HG02798 (cell line): Measurements from ENCODE around the gene ZNF641.

ENCODE experiments used
- ATAC-seq: cut with Tn5 transposase; IDR thresholded peaks from one replicate; pipeline ENCODE4 v1.9.1; 2021; ENCODE audit warnings: mild to moderate bottlenecking; ENCODE audit not compliant: unreplicated experiment, poor library complexity

Gene ZNF641

DNA sequence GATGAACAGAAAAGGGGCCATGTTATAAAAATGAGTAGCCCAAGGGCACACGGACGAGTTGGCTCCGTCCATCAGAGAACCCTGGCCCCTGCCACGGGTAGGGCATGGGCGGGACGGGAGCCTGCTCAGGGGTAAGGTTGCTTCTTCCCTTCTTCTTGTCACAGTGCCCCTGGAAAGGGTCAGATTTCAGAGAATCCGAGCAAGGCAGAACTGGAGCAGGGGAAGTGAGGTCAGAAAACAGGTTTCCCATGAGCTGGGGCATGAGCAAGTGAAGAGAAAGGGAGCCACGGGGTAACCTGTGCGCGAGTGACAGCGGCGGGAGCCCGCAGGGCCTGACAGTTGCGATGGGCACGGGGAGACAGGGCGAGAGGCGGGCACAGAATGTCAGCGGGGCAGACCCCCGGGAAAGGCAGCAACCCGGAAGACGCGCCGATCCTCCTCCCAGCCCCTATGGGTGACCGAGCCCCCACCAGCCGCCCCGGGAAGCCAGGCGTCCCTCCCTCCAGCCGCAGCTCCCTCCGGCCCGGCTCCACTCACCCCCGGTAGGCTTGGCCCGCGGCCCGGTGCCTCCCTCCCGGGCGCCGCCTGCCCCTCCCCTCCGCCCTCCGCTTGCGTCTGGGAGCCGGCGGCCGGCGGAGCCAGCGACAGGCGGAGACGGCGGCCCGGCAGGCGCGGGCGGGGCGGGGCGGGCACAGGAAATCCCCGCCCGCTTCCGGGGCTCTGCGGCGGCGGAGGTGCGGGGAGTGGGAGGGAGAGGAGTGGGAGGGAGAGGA is at the start of gene ZNF641:
ZNF641 (minus strand) TSS at position 671 of the 773 bp plus-strand sequence. CDS start 2,829 bp downstream, outside the sequence.
- ATAC-seq = peak; percentile 91

DNA sequence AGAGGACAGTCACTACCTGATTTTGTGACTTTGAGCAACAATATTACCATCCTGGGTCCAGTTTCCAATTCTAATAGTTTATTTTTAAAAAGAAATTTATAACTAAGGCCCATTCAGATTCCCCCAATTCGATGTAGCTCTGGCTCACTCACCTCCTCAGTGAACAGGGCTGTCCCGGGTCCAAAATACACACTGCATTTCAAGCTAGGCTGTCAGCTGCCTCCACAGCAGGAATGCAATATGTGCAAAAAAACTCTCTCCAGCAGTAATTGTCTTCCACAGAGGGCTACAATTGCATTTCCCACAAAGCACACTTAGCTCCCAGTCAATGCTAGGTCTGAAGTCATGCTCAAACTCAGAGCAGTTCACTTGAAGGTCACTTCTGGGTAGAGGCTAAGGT is 39.3 kb upstream of the ZNF641 start:
- no peak for ATAC-seq

DNA sequence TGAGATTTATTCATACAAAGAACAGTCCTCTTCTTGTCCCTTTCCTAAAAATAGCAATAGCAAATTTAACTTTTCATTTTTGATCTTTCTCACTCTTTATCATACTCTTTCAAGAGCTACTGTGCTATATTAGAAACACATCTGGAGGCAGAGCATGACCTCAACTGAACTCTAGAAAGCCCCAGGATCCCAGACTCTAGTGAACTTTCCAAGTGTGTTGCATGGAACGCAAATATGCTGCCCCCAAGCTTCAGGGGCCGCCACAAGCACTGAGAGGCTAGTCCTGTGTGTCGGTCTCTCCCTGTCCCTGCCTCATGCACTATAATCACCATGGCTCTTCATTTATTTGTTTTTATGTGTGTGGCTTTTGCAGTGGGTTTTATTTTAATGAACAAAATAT is 38.7 kb upstream of the ZNF641 start:
- ATAC-seq = no peak

DNA sequence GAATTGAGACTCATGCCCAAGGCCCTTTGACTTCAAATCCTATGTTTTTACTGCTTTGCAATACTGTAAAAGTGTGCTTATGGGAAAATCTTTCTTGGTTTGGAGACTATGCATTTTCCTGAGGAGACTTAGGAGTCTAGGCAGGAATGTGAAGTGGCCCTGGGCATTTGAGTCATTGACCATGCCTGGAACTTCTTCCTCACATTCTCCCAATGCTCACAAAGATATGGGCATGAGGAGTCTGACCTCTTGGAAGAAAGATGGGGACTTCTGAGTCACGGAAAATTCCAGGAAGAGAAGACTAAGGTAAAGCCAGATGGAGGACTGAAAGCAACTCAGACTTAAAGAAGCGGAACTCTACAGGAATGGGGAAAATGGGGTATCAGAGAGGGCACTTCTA is 38.2 kb upstream of the ZNF641 start:
- ATAC-seq = no peak

DNA sequence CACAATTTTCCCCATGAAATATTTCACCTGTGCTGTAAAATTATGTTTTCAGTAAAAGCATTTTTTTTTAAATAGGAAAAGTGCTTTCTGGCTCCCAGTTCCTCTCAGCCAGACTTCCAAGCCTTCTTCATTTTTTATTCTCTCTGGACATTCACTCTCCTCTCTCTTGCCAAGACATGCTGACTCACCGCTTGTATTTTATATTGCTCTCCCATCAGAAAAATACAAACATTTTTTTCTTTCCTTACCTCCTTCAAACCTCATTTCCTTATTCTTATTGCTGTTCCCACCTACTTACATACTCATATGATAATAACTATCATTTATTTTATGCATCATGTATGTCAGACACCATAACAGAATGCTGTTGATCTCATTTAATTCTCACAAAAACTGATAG is 37.7 kb upstream of the ZNF641 start:
- no peak for ATAC-seq

DNA sequence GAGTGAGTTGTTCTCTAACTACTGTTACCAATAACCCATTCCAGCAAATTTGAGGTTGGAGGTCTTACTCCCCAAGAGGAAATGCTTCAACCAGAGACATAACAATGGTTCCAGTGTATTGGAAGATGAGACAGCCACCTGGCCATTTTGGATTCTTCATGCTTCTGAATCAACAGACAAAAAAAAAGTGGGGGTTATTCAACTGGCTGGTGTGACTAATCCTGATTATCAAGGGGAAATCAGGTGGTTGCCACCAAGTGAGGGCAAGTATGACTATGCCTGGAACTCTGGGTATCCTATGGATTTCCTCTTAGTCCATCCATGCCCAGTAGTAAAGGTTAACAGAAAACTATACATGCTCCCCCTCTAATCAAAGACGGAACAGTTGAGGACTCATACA is 29.9 kb upstream of the ZNF641 start:
- no peak for ATAC-seq

DNA sequence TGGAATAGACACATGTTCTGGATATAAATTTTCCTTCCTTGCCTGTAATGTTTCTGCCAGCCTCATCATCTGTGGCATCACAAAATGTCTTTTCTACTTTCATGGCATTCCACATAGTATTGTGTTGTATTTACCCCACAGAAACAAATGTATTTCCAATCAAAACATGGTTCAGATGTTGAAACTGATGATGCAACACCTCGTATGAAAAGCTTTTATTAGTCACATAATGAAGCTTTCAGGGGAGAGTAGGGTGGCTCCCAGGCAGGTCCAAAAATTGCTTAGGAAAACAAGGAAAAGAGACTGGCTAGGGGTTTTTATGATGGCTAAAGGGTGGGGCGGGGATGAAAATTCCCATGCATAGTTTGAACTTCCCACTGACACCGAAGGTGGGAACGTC is 29.1 kb upstream of the ZNF641 start:
- no peak for ATAC-seq

DNA sequence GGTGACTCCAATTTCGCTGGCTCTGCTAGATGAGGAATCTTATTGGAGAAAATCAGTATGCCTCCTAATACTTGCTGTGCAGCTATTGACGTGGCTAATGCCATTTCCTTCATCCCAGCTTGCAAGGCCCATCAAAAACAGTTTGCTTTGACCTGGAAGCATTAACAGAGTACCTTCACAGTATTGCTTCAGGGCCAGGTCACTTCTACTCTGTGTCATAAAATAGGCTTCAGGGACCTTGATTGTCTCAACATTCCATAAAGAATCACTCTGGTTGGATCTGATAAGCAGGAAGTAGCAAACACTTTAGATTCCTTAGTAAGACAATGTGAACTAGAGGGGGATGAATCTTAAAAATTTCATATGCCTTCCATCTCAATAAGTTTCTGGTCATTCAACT is 26.9 kb upstream of the ZNF641 start:
- no peak for ATAC-seq

DNA sequence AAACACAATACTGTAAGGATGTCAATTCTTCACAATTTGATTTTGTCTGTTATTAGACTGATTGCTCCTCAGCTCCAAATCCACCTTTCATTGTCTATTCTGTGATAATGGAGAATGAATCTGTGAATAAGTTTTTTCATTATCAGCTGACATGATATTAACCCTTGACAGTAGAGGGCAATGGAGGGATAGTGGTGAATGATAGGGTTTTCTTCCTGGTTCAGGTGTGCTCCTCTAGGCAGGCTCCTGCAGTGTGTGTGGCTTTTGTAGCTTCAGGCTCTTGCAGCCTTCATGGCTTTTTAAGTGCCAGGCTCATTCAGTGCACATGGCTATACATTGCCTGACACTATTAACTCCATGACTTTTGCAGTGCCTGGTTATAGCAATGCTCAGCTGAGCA is 23.4 kb upstream of the ZNF641 start:
- ATAC-seq = no peak

DNA sequence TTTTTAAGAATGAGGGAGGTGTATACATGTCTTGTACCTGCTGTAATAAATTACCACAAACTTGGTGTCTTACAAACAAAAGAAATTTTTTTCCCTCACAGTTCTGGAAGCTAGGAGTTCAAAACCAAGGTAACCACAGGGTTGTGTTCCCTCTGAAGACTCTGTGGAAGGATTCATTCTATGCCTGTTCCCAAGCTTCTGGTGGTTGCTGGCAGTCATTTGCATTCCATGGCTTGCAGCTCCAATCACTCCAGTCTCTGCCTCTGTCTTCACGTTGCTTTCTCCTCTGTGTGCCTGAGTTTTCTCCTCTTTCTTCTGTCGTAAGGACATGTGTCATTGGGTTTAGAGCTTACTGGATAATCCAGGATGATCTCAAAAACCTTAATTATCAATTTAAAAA is 15.4 kb upstream of the ZNF641 start:
- no peak for ATAC-seq

DNA sequence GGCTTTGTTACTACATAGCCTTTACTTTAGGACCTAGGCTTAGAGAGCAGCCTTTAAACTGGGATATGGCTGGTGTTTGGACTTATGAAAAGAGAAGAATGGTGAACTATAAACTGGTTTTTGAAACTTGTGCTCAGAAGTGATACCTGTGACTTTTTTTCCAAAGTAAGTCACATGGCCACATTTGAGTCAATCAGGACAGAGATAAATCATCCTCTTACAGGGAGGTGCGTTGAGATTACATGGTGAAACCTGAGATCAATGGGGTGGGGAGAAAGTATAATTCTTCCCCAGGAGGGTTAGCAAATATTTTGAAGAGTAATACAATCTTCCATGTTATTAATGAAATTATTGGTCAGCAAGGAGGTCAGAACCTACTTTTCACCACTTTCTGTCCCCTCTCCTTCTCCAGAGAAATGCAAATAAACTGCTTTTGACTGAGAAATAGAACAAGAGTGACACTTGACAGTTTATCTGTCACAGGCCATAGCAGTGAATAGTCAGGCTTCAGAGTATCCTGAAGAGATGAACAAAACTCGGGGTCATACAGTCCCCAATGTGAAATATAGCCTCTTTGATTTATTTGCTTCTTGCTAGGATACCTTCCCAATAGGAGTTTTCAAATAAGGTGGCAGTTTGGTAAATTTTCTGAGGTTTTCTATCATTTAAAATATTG is 11.1 kb upstream of the ZNF641 start:
- no peak for ATAC-seq

DNA sequence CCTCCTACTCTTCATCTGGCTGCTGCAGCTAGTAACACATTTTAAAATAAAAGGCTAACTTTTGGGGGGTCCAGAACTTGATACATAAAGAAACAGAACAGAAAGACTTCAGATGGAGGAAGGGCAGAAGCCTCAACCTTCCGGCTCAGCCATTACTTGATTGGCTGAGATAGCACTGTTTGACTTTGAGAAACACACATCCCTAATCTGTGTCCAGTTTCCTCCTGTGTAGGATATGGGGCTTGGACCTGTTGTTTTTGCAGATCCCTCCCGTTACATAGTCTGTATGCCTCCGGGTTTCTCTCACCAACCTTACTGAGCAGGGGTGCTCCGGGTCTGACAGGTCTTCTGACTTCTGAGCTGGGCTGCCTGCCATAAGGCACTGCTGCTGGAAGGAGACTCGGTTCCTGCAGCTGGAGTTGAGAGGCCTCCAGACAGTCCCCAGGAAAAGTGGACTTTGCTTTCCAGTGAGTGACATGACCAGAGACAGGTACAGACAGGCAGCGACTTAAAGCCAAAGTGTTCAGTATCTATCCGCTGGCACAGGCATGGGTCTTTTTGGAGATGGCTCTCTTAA is 8.3 kb upstream of the ZNF641 start:
- ATAC-seq = no peak

DNA sequence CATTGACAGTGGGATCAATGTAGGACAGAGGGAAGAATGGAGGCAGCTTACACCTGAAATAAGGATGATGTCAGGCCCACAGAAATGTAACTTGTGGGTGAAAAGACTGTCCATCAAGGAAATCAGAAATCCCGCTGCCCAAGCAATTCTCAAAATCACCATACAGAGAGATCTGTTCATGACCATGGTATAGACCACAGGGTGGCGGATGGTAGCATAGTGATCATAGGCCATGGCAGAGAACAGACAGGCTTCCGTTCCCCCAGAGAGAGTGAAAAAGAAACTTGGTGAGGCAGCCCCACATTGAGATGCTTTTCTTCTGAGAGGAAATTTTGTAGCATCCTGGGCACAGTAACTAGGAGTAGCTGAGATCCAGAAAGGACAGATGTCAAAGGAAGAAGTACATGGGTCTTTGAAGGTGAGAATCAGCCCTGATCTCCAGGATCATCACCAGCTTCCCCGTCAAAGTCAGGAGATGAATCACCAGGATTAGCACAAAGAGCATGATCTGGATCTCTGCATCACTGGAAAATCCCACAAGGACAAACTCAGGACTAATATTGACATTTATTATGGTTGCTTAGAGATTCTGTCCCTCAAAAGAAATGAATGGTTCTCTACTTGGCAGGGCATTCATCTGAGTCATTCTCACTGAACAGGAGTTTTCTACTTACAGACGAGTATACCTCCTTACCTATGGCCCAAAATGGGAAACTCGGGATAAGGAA is 5.5 kb upstream of the ZNF641 start:
- no peak for ATAC-seq

DNA sequence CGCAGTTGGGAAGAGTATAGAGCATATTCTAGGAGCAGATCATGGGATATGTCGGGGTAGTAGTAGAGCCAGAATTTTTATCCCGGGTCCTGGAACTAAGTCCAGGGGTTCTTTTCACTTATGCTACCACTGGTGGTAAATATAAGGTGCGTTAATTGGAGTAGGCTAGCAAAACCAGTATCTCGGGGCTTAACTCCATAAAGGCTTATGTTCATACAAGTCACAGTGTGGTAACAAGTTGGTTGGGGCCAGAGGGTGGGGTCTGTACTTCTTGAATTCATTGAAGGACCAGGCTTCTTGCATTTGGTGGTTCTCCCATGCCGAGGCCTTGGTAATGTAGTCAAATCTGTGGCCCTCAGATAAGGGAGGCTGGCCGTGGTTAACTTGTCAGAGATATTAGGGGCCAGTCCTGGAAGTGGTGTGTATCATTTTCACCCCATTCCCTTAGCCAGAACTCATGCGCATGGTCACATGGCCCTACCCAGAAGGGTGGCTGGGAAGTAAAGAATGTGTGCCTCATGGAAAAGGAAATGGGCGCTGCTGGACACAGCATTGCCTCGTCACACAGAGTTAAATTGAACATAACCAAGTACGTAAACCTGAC is 1.5 kb upstream of the ZNF641 start:
- no peak for ATAC-seq

DNA sequence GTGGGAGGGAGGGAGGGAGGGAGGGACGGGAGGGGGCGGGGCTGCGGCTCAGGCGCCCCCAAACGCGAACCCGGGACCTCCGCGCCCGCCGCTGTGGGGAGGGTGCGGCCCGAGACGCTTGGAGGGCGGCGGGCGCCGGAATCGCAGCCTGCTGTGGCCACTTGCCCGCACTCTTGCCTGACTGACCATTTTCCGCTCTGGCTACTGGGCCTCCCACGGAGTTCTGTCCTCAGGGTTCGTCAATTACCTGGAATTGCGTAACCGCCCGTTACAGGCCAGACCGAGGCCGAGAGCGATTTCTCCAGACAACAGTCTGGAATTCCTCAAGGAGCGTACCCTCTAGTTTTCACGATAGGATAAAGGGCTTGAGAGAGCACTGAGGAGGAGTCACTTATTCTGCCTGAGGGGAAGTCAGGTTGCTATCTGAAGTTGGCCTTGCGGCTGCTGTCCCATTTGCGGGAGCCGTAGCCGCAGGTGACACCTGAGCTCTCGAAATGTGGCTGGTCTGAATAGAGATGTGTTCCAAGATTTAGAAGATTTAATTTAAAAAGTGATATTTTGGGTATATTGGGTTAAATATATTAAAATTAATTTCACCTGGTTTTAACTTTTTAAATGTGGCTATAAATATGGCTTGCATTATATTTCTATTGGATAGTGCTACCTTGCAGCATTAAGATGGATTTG is 446 bp upstream of the ZNF641 start:
- ATAC-seq = no peak

DNA sequence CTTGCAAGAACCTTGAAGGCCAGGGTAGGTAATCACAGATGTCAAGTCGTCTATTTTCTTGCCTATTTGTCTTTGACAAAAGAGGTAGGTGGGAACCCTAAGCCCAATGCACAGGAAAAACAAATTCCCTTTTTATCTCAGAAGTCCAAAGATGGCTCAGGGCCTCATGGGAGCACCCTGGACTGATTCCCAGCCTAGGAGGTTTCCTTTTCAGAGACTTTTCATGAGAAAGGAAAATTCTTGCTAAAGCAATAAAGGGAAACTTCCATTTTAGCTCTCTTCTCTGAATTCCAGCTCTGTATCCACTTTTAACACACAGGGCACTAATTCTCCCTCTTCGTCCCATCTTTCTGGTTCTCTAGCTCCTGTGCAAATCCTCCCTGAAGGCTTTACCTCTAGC is 1.2 kb downstream of the ZNF641 start:
- ATAC-seq = no peak

DNA sequence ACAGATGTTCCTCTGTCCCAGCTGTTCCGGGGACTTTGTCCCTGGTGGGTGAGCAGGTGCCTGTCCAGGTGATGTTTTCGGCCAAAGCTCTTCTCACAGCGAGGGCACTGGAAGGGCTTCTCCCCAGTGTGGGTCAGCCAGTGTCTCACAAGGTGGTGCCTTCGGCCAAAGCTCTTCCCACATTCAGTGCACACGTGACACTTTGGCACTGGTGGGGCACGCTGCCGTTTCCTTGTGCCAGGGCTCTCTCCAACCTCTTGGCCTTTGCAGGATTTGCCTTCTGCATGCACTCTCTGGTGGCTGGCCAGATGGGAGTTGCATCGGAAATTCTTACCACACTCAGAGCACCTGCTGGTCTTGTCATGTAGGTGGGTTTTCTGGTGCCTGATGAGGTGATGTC is 7.7 kb downstream of the ZNF641 start:
- no peak for ATAC-seq

DNA sequence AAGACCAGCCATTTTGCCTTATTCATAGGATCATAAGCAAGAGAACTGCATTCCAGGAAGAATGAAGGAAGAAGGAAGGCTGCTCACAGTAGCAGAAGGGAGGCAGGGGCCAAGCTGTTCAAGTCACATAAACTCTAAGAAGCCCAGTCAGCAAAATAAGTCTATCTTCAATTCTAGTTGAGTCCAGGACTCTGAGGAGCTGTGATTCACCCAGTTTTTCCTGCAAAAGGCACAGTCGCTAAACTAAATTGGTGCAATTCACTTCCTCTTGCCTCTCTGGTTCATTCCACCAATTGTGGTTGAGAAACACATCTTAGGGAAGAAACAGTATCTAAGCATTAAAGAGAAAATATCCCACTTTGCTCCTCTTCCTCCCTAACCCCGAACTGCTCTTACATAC is 9.8 kb downstream of the ZNF641 start:
- ATAC-seq = no peak

DNA sequence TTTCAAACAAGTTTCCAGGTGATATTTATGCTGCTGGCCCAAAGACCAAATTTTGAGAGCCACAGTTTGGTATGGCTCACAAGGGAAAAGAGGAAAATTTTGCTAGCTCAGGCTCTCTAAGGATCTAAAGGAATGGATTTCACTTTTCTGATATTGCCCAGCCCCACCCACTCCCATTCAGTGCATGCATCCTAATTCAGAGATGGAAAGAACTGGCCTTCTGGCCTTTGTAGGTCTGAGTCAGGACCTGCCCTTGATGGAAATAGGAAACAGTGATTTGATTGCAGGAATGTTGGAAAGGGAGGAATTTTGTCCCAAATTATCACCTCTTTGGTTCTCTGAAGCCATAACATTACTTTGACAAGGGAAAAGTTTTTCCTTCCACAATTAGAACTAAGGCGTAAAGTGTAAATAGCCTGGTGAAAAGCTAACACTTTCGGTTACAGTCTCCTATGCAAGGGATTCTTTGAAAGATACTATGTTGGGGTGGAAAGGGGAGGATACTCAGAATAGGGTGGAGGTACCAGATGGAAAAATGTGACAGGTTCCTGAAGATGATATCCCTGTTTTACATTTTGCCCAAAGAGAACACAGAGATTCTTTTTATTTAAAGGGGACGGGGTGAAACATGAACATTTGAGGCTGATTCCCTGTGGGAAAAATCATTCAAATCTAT is 11.1 kb downstream of the ZNF641 start:
- ATAC-seq = no peak

DNA sequence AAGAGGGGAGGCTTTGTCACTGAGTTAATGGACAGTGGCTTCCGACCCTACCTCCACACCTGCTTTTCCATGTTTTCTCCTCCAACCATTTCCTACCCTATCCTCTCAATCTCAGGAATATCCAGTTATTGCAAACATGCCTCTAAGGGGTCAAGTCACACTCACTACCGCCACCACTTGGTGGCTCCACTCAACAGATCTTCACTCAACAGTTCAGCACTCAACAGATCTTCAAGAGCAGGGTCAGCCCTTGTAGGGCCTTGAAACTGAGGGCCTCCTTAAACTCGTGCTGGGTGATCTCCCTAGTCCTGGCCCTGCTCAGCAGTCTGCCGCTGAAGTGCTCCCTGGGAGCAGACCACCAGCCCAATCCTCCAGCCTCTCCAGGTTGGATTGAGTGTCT is 14.2 kb downstream of the ZNF641 start:
- no peak for ATAC-seq
